Ovary (tissue), 9 donors: ENCODE measurements around the gene IFI27L1. TPM values are rescaled to one million over a fixed set of nuclear protein-coding genes. Genes with fewer than 3 reads are reported as not detected.

ENCODE experiments used
- DNase-seq, 5 donors: peaks; one replicate each; pipeline ENCODE4 v3.0.0-alpha.2; 2019 to 2020
- H3K27ac ChIP-seq, 2 donors: fragments of 200-600 bp; one replicate each; pipeline versions ENCODE4 v1.5.1 to v1.8.0; 2019 to 2022
- H3K27me3 ChIP-seq: fragments of 200-600 bp; one replicate; pipeline ENCODE4 v1.8.0; 2022
- H3K36me3 ChIP-seq: fragments of 200-600 bp; sonication (generic); one replicate; pipeline ENCODE4 v1.5.1; 2019
- H3K4me1 ChIP-seq: one replicate; pipeline ENCODE4 v1.8.1; 2013; ENCODE audit warnings: mild to moderate bottlenecking, moderate library complexity; ENCODE audit not compliant: insufficient read depth
- H3K4me3 ChIP-seq: fragments of 200-600 bp; sonication (generic); one replicate; pipeline ENCODE4 v1.5.1; 2017
- H3K9me3 ChIP-seq, 2 donors: fragments of 200-600 bp in 1 of 2; sonication (generic) in 1 of 2; one replicate each; pipeline versions ENCODE4 v1.5.1 to v1.8.1; 2013 to 2019; ENCODE audit warnings: mild to moderate bottlenecking in 1 of 2, moderate library complexity in 1 of 2
- EP300 ChIP-seq: sonication (generic); formaldehyde crosslinking; IDR thresholded peaks from one replicate; pipeline ENCODE4 v1.6.1; 2017; ENCODE audit warnings: antibody characterized with exemption
- POLR2A ChIP-seq: fragments of 450-650 bp; IDR thresholded peaks from one replicate; pipeline ENCODE4 v1.6.1; 2017; ENCODE audit warnings: antibody characterized with exemption, mild to moderate bottlenecking, moderate library complexity
- WGBS, 3 donors: extraction: QIAGEN DNeasy Blood & Tissue Kit in 1 of 3; methylation state at CpG; one replicate each; pipeline versions ENCODE4 v1.1.5 to v1.1.7; 2013 to 2017; 5-methylcytosine and 5-hydroxymethylcytosine counted together
- intact Hi-C, 4 donors: fragments of 100-400 bp; cut with DNase I; formaldehyde crosslinking; loops; one replicate each; pipeline versions ENCODE4 v1.11.0 to v1.15.1; 2022 to 2023
- polyA plus RNA-seq, 2 donors: library from polyadenylated mRNA; stranded (reverse); fragments of 200-250 nt in 1 of 2; fragments of 350-450 nt in 1 of 2; fragmentation: Illumina TruSeq in 1 of 2; extraction: RNeasy Lipid Tissue Mini Kit (QIAGEN cat#74804) in 1 of 2; gene quantifications; one replicate each; pipeline ENCODE4 v1.2.3, GENCODE V29; 2013 to 2014
- total RNA-seq, 7 donors: library from RNA; depleted of rRNA in 2 of 7; stranded (reverse); fragments of >200 nt in 2 of 7; fragmentation: NEBNext Ultra II Directional in 3 of 7; extraction: Animal tissue kit (Norgen Biotek cat#: 25700) in 3 of 7; gene quantifications; one replicate each; pipeline versions ENCODE4 v1.1.0 to v1.2.4, GENCODE V29; 2016 to 2023
- TF ChIP-seq, protein P1 (sequence below), 3 donors: fragments of 450-650 bp in 2 of 3; fragments of 200-600 bp in 1 of 3; IDR thresholded peaks; one replicate each; pipeline versions ENCODE4 v1.5.1 to v1.8.0; 2016 to 2022; ENCODE audit warnings: antibody characterized with exemption in 3 of 3, mild to moderate bottlenecking in 1 of 3
- donor health status: DM: no; HTN: no; CAD: no; lungs with moderate emphysema.
- donor health status: DM: no; HTN: no; CAD: no.
- donor health status: Bipolar disorder and iron deficiency.
- donor health status: DM: yes; HTN: yes; CAD: no.
- donor health status: DM: no; HTN: no; CAD: no.
- donor health status: DM: yes; HTN: yes; CAD: no.

IFI27L1 gene
- total and polyA plus RNA-seq, 9 donors, result 21.5 to 57.0 (median 32.8) TPM

DNA sequence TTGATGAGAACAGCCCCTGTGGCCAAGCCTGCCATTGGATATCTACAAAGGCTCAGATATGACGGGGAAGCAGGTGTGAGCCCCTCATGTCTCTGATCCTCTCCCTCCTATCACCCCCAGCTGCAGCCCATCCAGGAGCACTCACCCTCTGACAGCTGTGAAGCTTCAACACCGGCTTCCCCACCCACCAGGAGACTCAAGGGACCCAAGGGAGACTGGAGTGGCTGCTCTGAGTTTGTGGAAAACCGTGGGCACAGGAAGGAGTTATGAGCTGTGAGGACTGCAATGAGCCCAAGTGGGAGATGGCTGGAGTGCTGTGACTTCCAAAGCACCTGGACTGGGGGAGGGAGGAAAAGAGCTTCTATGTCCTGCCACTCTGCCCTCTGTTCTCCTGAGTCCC is 40.4 kb downstream of the IFI27L1 start:
- Histone ChIP-seq H3K4me1 (no peaks in the 10 kb centered on the region), H3K36me3 (no peaks in the 10 kb centered on the region), H3K27me3 (no peaks in the 10 kb centered on the region), H3K4me3 (no peak overlapping the region), H3K27ac (no peak overlapping the region), H3K9me3 (no peaks in the 10 kb centered on the region)
- 44 to 45% (median 44%) methylated on average over 3 of the region's 3 CpGs for WGBS, 3 donors
- peak in 1 of 5 donors; percentile 17 for DNase-seq
- TF ChIP-seq POLR2A, result no peak
- TF ChIP-seq, protein P1, sequence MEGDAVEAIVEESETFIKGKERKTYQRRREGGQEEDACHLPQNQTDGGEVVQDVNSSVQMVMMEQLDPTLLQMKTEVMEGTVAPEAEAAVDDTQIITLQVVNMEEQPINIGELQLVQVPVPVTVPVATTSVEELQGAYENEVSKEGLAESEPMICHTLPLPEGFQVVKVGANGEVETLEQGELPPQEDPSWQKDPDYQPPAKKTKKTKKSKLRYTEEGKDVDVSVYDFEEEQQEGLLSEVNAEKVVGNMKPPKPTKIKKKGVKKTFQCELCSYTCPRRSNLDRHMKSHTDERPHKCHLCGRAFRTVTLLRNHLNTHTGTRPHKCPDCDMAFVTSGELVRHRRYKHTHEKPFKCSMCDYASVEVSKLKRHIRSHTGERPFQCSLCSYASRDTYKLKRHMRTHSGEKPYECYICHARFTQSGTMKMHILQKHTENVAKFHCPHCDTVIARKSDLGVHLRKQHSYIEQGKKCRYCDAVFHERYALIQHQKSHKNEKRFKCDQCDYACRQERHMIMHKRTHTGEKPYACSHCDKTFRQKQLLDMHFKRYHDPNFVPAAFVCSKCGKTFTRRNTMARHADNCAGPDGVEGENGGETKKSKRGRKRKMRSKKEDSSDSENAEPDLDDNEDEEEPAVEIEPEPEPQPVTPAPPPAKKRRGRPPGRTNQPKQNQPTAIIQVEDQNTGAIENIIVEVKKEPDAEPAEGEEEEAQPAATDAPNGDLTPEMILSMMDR (IDR thresholded peaks at IDR 0.05), result no peak
- no peak for TF ChIP-seq EP300
- intact Hi-C loops, result no loop called here

DNA sequence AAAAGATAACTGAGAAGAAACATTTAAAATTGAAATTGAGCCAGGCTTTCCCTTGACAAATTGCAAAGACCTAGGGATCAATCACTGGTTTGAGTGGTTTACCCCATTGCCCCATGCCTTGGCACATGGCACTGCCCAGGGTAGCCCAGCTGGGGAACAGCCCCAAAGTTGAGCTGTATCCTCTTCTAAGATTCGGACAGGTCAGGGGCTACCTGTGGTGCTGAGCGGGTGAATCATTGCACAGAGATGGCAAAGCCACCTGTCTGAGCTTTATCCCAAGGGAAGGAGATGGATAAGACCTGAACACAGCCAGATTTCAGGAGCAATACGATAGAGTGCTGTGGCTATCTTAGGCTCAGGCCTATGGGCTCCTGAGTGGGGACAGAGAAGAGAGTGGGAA is 41.3 kb downstream of the IFI27L1 start:
- H3K36me3 ChIP-seq, result no peaks in the 10 kb centered on the region
- H3K27me3 ChIP-seq, result no peaks in the 10 kb centered on the region
- no peak overlapping the region for H3K27ac ChIP-seq
- no peak overlapping the region for H3K4me3 ChIP-seq
- no peak for TF ChIP-seq EP300
- TF ChIP-seq, protein P1 (IDR thresholded peaks at IDR 0.05), result no peak
- no peak for TF ChIP-seq POLR2A
- DNase-seq, result no peak
- H3K9me3 ChIP-seq, result no peaks in the 10 kb centered on the region
- H3K4me1 ChIP-seq, result no peaks in the 10 kb centered on the region
- WGBS, 3 donors, result 63 to 98% (median 93%) methylated on average over 3 of the region's 3 CpGs
- intact Hi-C loops, result no loop called here

DNA sequence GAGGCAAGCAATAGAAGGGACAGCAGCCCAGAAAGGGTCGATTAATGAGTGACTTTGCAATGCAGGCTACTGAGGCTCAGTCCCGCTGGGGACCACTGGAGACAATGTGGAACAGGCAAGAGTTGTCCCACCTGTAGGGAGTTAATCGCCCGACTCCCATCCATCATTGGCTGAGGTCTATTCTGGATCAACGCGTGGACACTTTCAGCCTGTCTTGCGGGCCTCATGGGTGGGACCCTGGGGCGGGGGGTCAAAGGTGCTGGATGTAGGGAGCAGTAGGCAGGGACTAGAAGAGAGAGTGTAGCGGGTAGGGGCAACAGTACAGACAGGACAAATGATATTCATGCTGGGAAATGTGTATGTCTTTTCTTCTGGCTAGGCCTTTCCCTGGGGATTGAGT is 42.2 kb downstream of the IFI27L1 start:
- intact Hi-C loops, result no loop called here

DNA sequence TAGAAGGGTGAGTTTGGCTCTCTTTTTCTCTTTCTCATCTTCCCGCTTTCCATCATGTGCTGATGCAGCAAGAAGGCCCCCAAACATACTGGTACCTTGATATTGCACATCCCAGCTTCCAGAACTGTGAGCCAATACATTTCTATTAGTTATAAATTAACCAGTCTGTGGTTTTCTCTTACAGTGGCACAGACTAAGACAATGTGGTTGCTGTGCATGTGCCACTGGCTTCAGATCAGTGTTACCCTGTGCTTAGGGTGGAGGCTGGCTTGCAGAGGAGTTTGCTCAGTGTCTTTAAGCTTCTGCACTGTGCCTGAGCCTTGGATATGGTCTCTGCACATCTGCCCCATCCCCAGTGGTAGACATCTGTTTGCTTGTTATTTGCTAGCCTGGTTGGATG is 42.8 kb downstream of the IFI27L1 start:
- TF ChIP-seq, protein P1 (IDR thresholded peaks at IDR 0.05), result no peak
- TF ChIP-seq EP300, result no peak
- no peak for TF ChIP-seq POLR2A
- no peak for DNase-seq
- WGBS, 3 donors, result 91 to 100% (median 97%) methylated on average over 1 of the region's 1 CpG

More for the DNA sequence above, 42.2 kb downstream of the IFI27L1 start:
- H3K27ac ChIP-seq, result no peak overlapping the region
- peak in 1 of 5 donors; percentile 0 for DNase-seq
- no peaks in the 10 kb centered on the region for H3K36me3 ChIP-seq
- TF ChIP-seq EP300, result no peak
- no peak for TF ChIP-seq POLR2A
- TF ChIP-seq, protein P1 (IDR thresholded peaks at IDR 0.05), result no peak
- H3K4me1 ChIP-seq, result no peaks in the 10 kb centered on the region
- WGBS, 3 donors, result 87 to 90% (median 89%) methylated on average over 9 of the region's 9 CpGs
- no peak overlapping the region for H3K4me3 ChIP-seq
- H3K27me3 ChIP-seq, result no peaks in the 10 kb centered on the region
- H3K9me3 ChIP-seq, result no peaks in the 10 kb centered on the region

More for the DNA sequence above, 42.8 kb downstream of the IFI27L1 start:
- no peaks in the 10 kb centered on the region for H3K4me1 ChIP-seq
- no peaks in the 10 kb centered on the region for H3K27me3 ChIP-seq
- H3K9me3 ChIP-seq, result no peaks in the 10 kb centered on the region
- no peaks in the 10 kb centered on the region for H3K36me3 ChIP-seq
- no peak overlapping the region for H3K4me3 ChIP-seq
- H3K27ac ChIP-seq, result no peak overlapping the region
- intact Hi-C loops, result no loop called here
